Activated naive CD4-positive, alpha-beta T cell treated with anti-CD3 and anti-CD28 coated beads, Interleukin-2, amount 10 ng/mL, durations not matched to agents 7 days and 5 days (primary cell): ENCODE results near the gene SRGN.
"Not testable (repeated sequence)": the region's sequence is repeated elsewhere in the genome, so short reads cannot be mapped to it uniquely, and the experiment has no call there.

ENCODE experiments used
- CTCF ChIA-PET: fragments of 350-600 bp; sonication (Branson Sonifier 250); formaldehyde crosslinking; loops from one replicate; lab custom pipeline; 2021; ENCODE audit warnings: antibody characterized with exemption; lab: Charles Lee
- DNase-seq: peaks from one replicate; pipeline ENCODE4 v3.0.0-alpha.2; 2020
- H3K27ac Mint-ChIP-seq: one replicate; pipeline ENCODE4 v1.8.0; 2021; ENCODE audit warnings: mild to moderate bottlenecking, moderate library complexity, mixed read lengths
- H3K27me3 Mint-ChIP-seq: one replicate; pipeline ENCODE4 v1.8.0; 2021; ENCODE audit warnings: mild to moderate bottlenecking, mixed read lengths
- H3K36me3 Mint-ChIP-seq: one replicate; pipeline ENCODE4 v1.8.0; 2021; ENCODE audit warnings: mixed read lengths
- H3K4me1 Mint-ChIP-seq: one replicate; pipeline ENCODE4 v1.8.0; 2021; ENCODE audit warnings: mixed read lengths
- H3K4me3 Mint-ChIP-seq: one replicate; pipeline ENCODE4 v1.8.0; 2021; ENCODE audit warnings: mild to moderate bottlenecking, moderate library complexity, mixed read lengths
- H3K9me3 Mint-ChIP-seq: one replicate; pipeline ENCODE4 v1.8.0; 2021; ENCODE audit warnings: mixed read lengths

The SRGN gene

GRCh38 chr10:69087590-69088470 lies at the start of gene SRGN:
TSS of gene SRGN (plus strand) at chr10:69088103. CDS start at chr10:69088158, 55 bp downstream.
- Mint-ChIP-seq H3K36me3 (peaks cover 19% of the 10 kb centered on the region), H3K27me3 (no peaks in the 10 kb centered on the region), H3K4me3 (peak within 1 kb of the TSS; percentile 91), H3K27ac (peak within 1 kb of the TSS; percentile 99), H3K9me3 (no peaks in the 10 kb centered on the region), H3K4me1 (peaks cover 60% of the 10 kb centered on the region)
- peak; percentile 87 for DNase-seq
- CTCF ChIA-PET = interaction anchor here (1.3 kb wide), 1 partner anchor 82 kb away, joined by 3 read pairs; no protein-coding TSS in a partner anchor

- not testable (repeated sequence) for H3K27me3 Mint-ChIP-seq, H3K27ac Mint-ChIP-seq, H3K36me3 Mint-ChIP-seq, DNase-seq, H3K9me3 Mint-ChIP-seq, H3K4me3 Mint-ChIP-seq
- CTCF ChIA-PET = interaction anchor here (2.2 kb wide), 1 partner anchor 35 kb away, joined by 11 read pairs; no protein-coding TSS in a partner anchor
- H3K4me1 Mint-ChIP-seq = peaks cover 25% of the 10 kb centered on the region
These were observed 47.0 kb upstream of the SRGN start for GRCh38 chr10:69040904-69041303.

GRCh38 chr10:69042417-69042816 lies 45.5 kb upstream of the SRGN start:
- DNase-seq = no peak
- H3K9me3 Mint-ChIP-seq = no peaks in the 10 kb centered on the region
- H3K36me3 Mint-ChIP-seq = peaks cover 2% of the 10 kb centered on the region
- no peak overlapping the region for H3K4me3 Mint-ChIP-seq
- peaks cover 30% of the 10 kb centered on the region for H3K4me1 Mint-ChIP-seq
- no peak overlapping the region for H3K27ac Mint-ChIP-seq
- CTCF ChIA-PET = interaction anchor here (2.2 kb wide), 1 partner anchor 37 kb away, joined by 11 read pairs; no protein-coding TSS in a partner anchor
- H3K27me3 Mint-ChIP-seq = no peaks in the 10 kb centered on the region

- Mint-ChIP-seq H3K27ac (no peak overlapping the region), H3K4me1 (peaks cover 30% of the 10 kb centered on the region), H3K4me3 (no peak overlapping the region), H3K27me3 (no peaks in the 10 kb centered on the region), H3K36me3 (peaks cover 2% of the 10 kb centered on the region), H3K9me3 (no peaks in the 10 kb centered on the region)
- DNase-seq = no peak
- CTCF ChIA-PET = interaction anchor here (2.2 kb wide), 1 partner anchor 37 kb away, joined by 11 read pairs; no protein-coding TSS in a partner anchor
These were observed 45.1 kb upstream of the SRGN start for GRCh38 chr10:69042838-69043237.

GRCh38 chr10:69043931-69044531 lies 43.9 kb upstream of the SRGN start:
- no peak overlapping the region for H3K4me3 Mint-ChIP-seq
- DNase-seq = peak; percentile 41
- CTCF ChIA-PET = interaction anchor here (0.8 to 1.5 kb wide), 2 partner anchors 38 to 48 kb away, joined by 3 to 4 read pairs; no protein-coding TSS in a partner anchor
- no peaks in the 10 kb centered on the region for H3K9me3 Mint-ChIP-seq
- no peaks in the 10 kb centered on the region for H3K27me3 Mint-ChIP-seq
- peaks cover 2% of the 10 kb centered on the region for H3K36me3 Mint-ChIP-seq
- peaks cover 34% of the 10 kb centered on the region for H3K4me1 Mint-ChIP-seq
- peak overlapping the region; percentile 93 for H3K27ac Mint-ChIP-seq

- no peak for DNase-seq
- peaks cover 2% of the 10 kb centered on the region for H3K36me3 Mint-ChIP-seq
- H3K27me3 Mint-ChIP-seq = no peaks in the 10 kb centered on the region
- CTCF ChIA-PET = interaction anchor here (0.8 to 2.0 kb wide), 6 partner anchors 12 to 49 kb away, joined by 3 to 6 read pairs (median 4); no protein-coding TSS in a partner anchor
- H3K9me3 Mint-ChIP-seq = no peaks in the 10 kb centered on the region
- H3K4me3 Mint-ChIP-seq = no peak overlapping the region
- peaks cover 34% of the 10 kb centered on the region for H3K4me1 Mint-ChIP-seq
- H3K27ac Mint-ChIP-seq = peak overlapping the region; percentile 93
These were observed 43.4 kb upstream of the SRGN start for GRCh38 chr10:69044546-69044945.

- H3K36me3 Mint-ChIP-seq = peaks cover 2% of the 10 kb centered on the region
- CTCF ChIA-PET = interaction anchor here (0.9 to 2.0 kb wide), 7 partner anchors 10 to 47 kb away, joined by 3 to 7 read pairs (median 3); no protein-coding TSS in a partner anchor
- H3K27me3 Mint-ChIP-seq = no peaks in the 10 kb centered on the region
- H3K9me3 Mint-ChIP-seq = no peaks in the 10 kb centered on the region
- H3K4me3 Mint-ChIP-seq = no peak overlapping the region
- H3K4me1 Mint-ChIP-seq = peaks cover 36% of the 10 kb centered on the region
- peak overlapping the region; percentile 93 for H3K27ac Mint-ChIP-seq
- peak; percentile 51 for DNase-seq
These were observed 42.2 kb upstream of the SRGN start for GRCh38 chr10:69045441-69046300.

- Mint-ChIP-seq H3K27ac (peak overlapping the region; percentile 35), H3K9me3 (no peaks in the 10 kb centered on the region)
These were observed 40.6 kb upstream of the SRGN start for GRCh38 chr10:69047111-69047832.

GRCh38 chr10:69048103-69048502 lies 39.8 kb upstream of the SRGN start:
- Mint-ChIP-seq H3K4me3 (no peak overlapping the region), H3K27ac (no peak overlapping the region)

More at GRCh38 chr10:69047111-69047832, 40.6 kb upstream of the SRGN start:
- Mint-ChIP-seq H3K4me1 (peaks cover 45% of the 10 kb centered on the region), H3K4me3 (no peak overlapping the region), H3K27me3 (no peaks in the 10 kb centered on the region), H3K36me3 (peaks cover 2% of the 10 kb centered on the region)
- DNase-seq = no peak
- CTCF ChIA-PET = interaction anchor here (1.2 to 1.5 kb wide), 2 partner anchors 18 to 42 kb away, joined by 3 to 7 read pairs; no protein-coding TSS in a partner anchor

GRCh38 chr10:69049566-69049961 lies 38.3 kb upstream of the SRGN start:
- no peak for DNase-seq
- Mint-ChIP-seq H3K27ac (no peak overlapping the region), H3K4me1 (peaks cover 36% of the 10 kb centered on the region), H3K27me3 (peaks cover 6% of the 10 kb centered on the region), H3K36me3 (peaks cover 2% of the 10 kb centered on the region), H3K9me3 (no peaks in the 10 kb centered on the region), H3K4me3 (no peak overlapping the region)
- CTCF ChIA-PET = interaction anchor here (0.6 kb wide), 1 partner anchor 44 kb away, joined by 3 read pairs; no protein-coding TSS in a partner anchor

More at GRCh38 chr10:69048103-69048502, 39.8 kb upstream of the SRGN start:
- Mint-ChIP-seq H3K4me1 (peaks cover 45% of the 10 kb centered on the region), H3K36me3 (peaks cover 2% of the 10 kb centered on the region), H3K27me3 (peaks cover 5% of the 10 kb centered on the region), H3K9me3 (no peaks in the 10 kb centered on the region)
- no peak for DNase-seq
- CTCF ChIA-PET = interaction anchor here (1.1 to 1.2 kb wide), 2 partner anchors 17 to 18 kb away, joined by 3 read pairs; no protein-coding TSS in a partner anchor

- CTCF ChIA-PET = interaction anchor here (0.6 to 1.5 kb wide), 5 partner anchors 11 to 80 kb away, joined by 3 to 4 read pairs (median 3); no protein-coding TSS in a partner anchor
- DNase-seq = peak; percentile 54
- peaks cover 6% of the 10 kb centered on the region for H3K27me3 Mint-ChIP-seq
- H3K36me3 Mint-ChIP-seq = no peaks in the 10 kb centered on the region
- H3K9me3 Mint-ChIP-seq = no peaks in the 10 kb centered on the region
- no peak overlapping the region for H3K4me3 Mint-ChIP-seq
- H3K27ac Mint-ChIP-seq = peak overlapping the region; percentile 60
- H3K4me1 Mint-ChIP-seq = peaks cover 31% of the 10 kb centered on the region
These were observed 36.6 kb upstream of the SRGN start for GRCh38 chr10:69051303-69051702.

GRCh38 chr10:69051710-69052487 lies 36.0 kb upstream of the SRGN start:
- Mint-ChIP-seq H3K9me3 (no peaks in the 10 kb centered on the region), H3K27ac (no peak overlapping the region), H3K36me3 (no peaks in the 10 kb centered on the region), H3K4me1 (peaks cover 34% of the 10 kb centered on the region), H3K27me3 (peaks cover 6% of the 10 kb centered on the region), H3K4me3 (no peak overlapping the region)
- no peak for DNase-seq
- CTCF ChIA-PET = interaction anchor here (0.6 to 1.5 kb wide), 5 partner anchors 10 to 81 kb away, joined by 3 to 4 read pairs (median 3); no protein-coding TSS in a partner anchor
